AG04449 (cell line): ENCODE measurements around the gene BLOC1S4.

ENCODE experiments used
- CTCF ChIA-PET: fragments of 350-600 bp; formaldehyde crosslinking; extraction: SDS; loops from one replicate; lab custom pipeline; 2021; ENCODE audit warnings: antibody characterized with exemption; lab: Yijun Ruan, JAX
- POLR2A ChIA-PET: fragments of 400-600, 350-600 bp; formaldehyde crosslinking; extraction: SDS; loops from one replicate; lab custom pipeline; 2020; ENCODE audit warnings: antibody characterized with exemption, inconsistent platforms; lab: Yijun Ruan, JAX
- DNase-seq: peaks from one replicate; pipeline ENCODE4 v3.0.0-alpha.2; 2010; ENCODE audit warnings: low read depth, low spot score
- H3K4me3 ChIP-seq: 2 replicates; pipeline ENCODE4 v1.5.1; 2011; ENCODE audit warnings: low read depth, mild to moderate bottlenecking, control low read depth, low read length
- CTCF ChIP-seq: IDR thresholded peaks from one replicate; pipeline ENCODE4 v1.5.1; 2011; ENCODE audit warnings: mild to moderate bottlenecking, moderate library complexity, low read length, control low read depth, inconsistent platforms; ENCODE audit not compliant: insufficient read depth; ENCODE audit errors: missing control alignments

BLOC1S4 gene

GRCh38 chr4:6760865-6761264 lies 44.9 kb downstream of the BLOC1S4 start:
- no peak for DNase-seq
- POLR2A ChIA-PET: no interaction called here
- CTCF ChIA-PET: interaction anchor here (2.7 kb wide), 1 partner anchor 113 kb away, joined by 14 read pairs; no protein-coding TSS in a partner anchor

DNA sequence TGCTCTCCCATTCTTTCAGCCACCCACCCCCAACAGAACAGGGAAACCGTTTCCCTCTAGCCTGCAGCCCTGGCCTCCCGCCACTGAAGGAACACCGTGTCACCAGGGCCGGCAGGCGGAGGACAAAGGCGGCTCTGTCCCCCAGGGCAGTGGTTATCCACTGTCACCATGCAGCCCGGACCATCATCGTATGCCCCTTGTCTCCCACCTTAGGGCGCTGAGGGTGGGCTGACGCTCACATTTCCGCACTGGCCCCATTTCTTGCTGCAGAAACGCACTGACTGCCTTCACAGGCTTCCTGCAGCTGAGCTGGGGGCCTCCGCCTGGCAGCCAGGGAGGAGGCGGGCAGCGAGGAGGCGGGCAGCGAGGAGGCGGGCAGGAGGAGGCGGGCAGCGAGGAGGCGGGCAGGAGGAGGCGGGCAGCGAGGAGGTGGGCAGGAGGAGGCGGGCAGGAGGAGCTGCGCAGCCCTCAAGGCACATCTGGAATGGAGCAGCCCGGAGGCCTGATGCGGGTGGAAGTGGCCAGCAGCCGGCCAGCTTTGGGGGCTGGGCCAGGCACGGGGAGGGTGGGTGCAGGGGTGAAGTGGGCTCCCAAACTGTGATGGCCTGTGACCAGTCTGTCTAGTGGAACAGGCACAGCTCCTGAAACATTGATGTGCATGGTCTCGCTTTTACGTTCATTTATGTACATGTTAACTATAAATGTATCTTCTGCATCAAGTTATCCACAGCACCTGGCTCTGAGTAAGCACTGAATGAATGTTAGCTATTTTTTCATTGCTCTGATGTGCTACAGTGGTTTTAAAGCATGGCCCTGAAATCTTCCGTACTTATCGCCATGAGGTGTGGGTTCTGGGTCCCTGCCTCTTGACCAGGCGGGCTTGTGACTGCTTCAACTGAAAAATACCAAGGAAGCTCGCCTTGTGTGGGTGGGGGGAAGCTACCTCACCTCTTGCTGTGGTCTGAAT lies 46.0 kb downstream of the BLOC1S4 start:
- DNase-seq: no peak
- POLR2A ChIA-PET: interaction anchor here (0.6 kb wide), 1 partner anchor 281 kb away, joined by 3 read pairs; the partner anchor contains the start of gene TADA2B
- H3K4me3 ChIP-seq: no peak overlapping the region; the same call in 1 of the 2 replicates
- CTCF ChIA-PET: interaction anchor here (0.9 kb wide), 1 partner anchor 23 kb away, joined by 3 read pairs; no protein-coding TSS in a partner anchor
- TF ChIP-seq CTCF: no peak

More at GRCh38 chr4:6760865-6761264, 44.9 kb downstream of the BLOC1S4 start:
- H3K4me3 ChIP-seq: no peak overlapping the region
- TF ChIP-seq CTCF: no peak

- DNase-seq: no peak
- H3K4me3 ChIP-seq: no peak overlapping the region
- TF ChIP-seq CTCF: no peak
- ChIA-PET CTCF (no interaction called here), POLR2A (no interaction called here)
These were observed 47.4 kb downstream of the BLOC1S4 start for GRCh38 chr4:6763330-6763851.

DNA sequence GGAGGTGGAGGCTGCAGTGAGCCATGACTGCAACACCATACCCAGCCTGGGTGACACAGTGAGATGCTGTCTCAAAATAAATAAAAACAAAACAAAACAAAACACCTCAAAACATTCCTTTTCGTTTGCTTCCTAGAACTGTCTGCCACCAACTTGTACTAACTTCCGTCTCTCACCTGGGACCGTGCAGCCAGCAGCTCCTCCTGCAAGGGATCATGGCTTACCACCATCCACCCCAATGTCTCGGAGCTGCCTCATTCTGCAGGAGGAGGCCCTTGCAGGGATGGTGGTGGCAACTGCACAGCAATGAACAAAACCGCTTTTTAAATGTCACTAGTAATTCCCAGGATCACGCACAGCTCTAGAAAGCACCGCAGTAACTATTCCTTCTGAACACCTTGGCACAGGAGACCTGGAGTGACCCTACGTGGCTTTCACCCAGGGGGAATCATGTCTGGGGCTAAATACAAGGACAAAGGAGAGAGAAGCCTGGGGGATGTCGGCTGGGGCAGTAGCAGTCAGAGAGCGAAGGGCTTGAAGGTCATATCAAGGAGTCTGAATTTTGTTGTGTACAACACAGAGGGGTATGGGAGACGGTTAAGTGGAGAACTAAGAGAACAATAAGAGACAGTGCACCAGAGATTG lies 49.1 kb downstream of the BLOC1S4 start:
- CTCF ChIA-PET: no interaction called here
- POLR2A ChIA-PET: no interaction called here
- no peak for TF ChIP-seq CTCF
- H3K4me3 ChIP-seq: no peak overlapping the region
- no peak for DNase-seq

DNA sequence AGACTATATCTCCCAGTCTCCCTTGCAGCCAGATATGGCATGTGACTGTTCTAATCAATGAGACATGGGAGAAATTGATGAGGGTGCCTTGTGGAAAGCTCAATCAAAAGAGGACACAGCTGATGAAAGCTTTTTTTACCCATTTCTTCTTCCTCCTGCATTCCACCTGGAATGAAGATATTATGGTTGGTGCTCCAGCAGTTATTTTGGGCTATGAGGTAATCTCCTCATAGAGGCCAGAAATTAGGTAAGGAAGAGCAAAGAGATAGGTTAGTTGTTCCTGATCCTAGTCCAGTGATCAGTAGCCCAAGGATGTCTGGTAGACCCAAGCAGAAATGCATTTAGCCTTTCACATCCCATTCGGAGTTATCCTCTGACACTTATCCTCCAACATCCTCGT lies 49.7 kb downstream of the BLOC1S4 start:
- POLR2A ChIA-PET: no interaction called here
- no peak overlapping the region for H3K4me3 ChIP-seq
- TF ChIP-seq CTCF: no peak
- no peak for DNase-seq
- CTCF ChIA-PET: no interaction called here
